Loucy (cell line): ENCODE results near the gene ALOX12B.
"Not testable (repeated sequence)": the region's sequence is repeated elsewhere in the genome, so short reads cannot be mapped to it uniquely, and the experiment has no call there.

Source experiments
- H2AFZ ChIP-seq: fragments of 200-600 bp; sonication (generic); 2 replicates; pipeline ENCODE4 v1.6.0; 2016; ENCODE audit warnings: antibody characterized with exemption, mild to moderate bottlenecking, low read length, moderate library complexity
- H3F3A ChIP-seq: fragments of 200-600 bp; 2 replicates; pipeline ENCODE4 v1.6.0; 2016; ENCODE audit warnings: antibody characterized with exemption, low read depth, mild to moderate bottlenecking
- H3K27me3 ChIP-seq: fragments of 200-600 bp; sonication (generic); 2 replicates; pipeline ENCODE4 v1.6.1; 2014; ENCODE audit warnings: low read length, mild to moderate bottlenecking; ENCODE audit not compliant: insufficient read depth, poor library complexity, severe bottlenecking
- H3K36me3 ChIP-seq: fragments of 200-600 bp; sonication (generic); 2 replicates; pipeline ENCODE4 v1.6.1; 2016; ENCODE audit warnings: low read length; ENCODE audit not compliant: insufficient read depth
- H3K4me1 ChIP-seq: fragments of 200-600 bp; sonication (generic); 2 replicates; pipeline ENCODE4 v1.5.1; 2014; ENCODE audit warnings: low read length, mild to moderate bottlenecking; ENCODE audit not compliant: insufficient read depth, poor library complexity, severe bottlenecking
- H3K4me2 ChIP-seq: fragments of 200-600 bp; sonication (generic); 2 replicates; pipeline ENCODE4 v1.6.0; 2014; ENCODE audit warnings: antibody characterized with exemption, low read length, low read depth, mild to moderate bottlenecking; ENCODE audit not compliant: poor library complexity, severe bottlenecking
- H3K4me3 ChIP-seq: fragments of 200-600 bp; sonication (generic); 2 replicates; pipeline ENCODE4 v1.5.1; 2014; ENCODE audit warnings: low read length, mild to moderate bottlenecking, mixed read lengths; ENCODE audit not compliant: poor library complexity, severe bottlenecking
- H3K79me2 ChIP-seq: fragments of 200-600 bp; sonication (generic); 2 replicates; pipeline ENCODE4 v1.6.1; 2014; ENCODE audit warnings: low read length; ENCODE audit not compliant: insufficient read depth
- H3K9ac ChIP-seq: fragments of 200-600 bp; sonication (generic); 2 replicates; pipeline ENCODE4 v1.6.0; 2014; ENCODE audit warnings: mild to moderate bottlenecking, low read depth, low read length, moderate library complexity; ENCODE audit not compliant: poor library complexity, severe bottlenecking
- H3K9me2 ChIP-seq: fragments of 200-600 bp; sonication (generic); replicated peaks from 2 replicates; pipeline ENCODE4 v1.6.1; 2016; ENCODE audit warnings: low read depth, low read length, mixed read lengths
- H3K9me3 ChIP-seq: fragments of 200-600 bp; sonication (generic); 2 replicates; pipeline ENCODE4 v1.6.1; 2014; ENCODE audit warnings: mild to moderate bottlenecking, antibody characterized with exemption, low read length, low read depth; ENCODE audit not compliant: insufficient read depth
- H4K20me1 ChIP-seq: fragments of 200-600 bp; sonication (generic); 2 replicates; pipeline ENCODE4 v1.6.0; 2014; ENCODE audit warnings: antibody characterized with exemption, low read length, mild to moderate bottlenecking; ENCODE audit not compliant: insufficient read depth, poor library complexity, severe bottlenecking
- CTCF ChIP-seq: fragments of 200-600 bp; sonication (generic); conservative IDR thresholded peaks from 2 replicates; pipeline ENCODE4 v1.5.1; 2014; ENCODE audit warnings: mild to moderate bottlenecking, antibody characterized with exemption, low read length
- EZH2phosphoT487 ChIP-seq: fragments of 200-600 bp; IDR thresholded peaks from 2 replicates; pipeline ENCODE4 v1.6.1; 2018; ENCODE audit warnings: antibody characterized with exemption, mild to moderate bottlenecking, moderate library complexity, borderline replicate concordance

The ALOX12B gene

GRCh38 chr17:8080208-8080798, 7.2 kb downstream of the ALOX12B start:
- Histone ChIP-seq H3K9ac (peak overlapping the region; percentile 57), H3K36me3 (no peaks in the 10 kb centered on the region), H3K9me3 (no peaks in the 10 kb centered on the region), H3K27me3 (no peaks in the 10 kb centered on the region), H3K4me3 (peak overlapping the region; percentile 71), H3K79me2 (no peaks in the 10 kb centered on the region), H3F3A (no peaks in the 10 kb centered on the region), H3K4me1 (peaks cover 5% of the 10 kb centered on the region), H4K20me1 (no peaks in the 10 kb centered on the region), H2AFZ (peak overlapping the region; percentile 96), H3K4me2 (peak overlapping the region; percentile 72), H3K9me2 (no peaks in the 10 kb centered on the region)
- TF ChIP-seq CTCF (0 out of 2 replicates have a peak, but pooled peaks have one; percentile 8), EZH2phosphoT487 (no peak)

- peaks cover under 1% of the 10 kb centered on the region for H3K27me3 ChIP-seq
Measured at GRCh38 chr17:8079291-8080207, 8.0 kb downstream of the ALOX12B start.

GRCh38 chr17:8077939-8078338, 9.6 kb downstream of the ALOX12B start:
- not testable (repeated sequence) for H3K9me2 ChIP-seq, H3F3A ChIP-seq, H4K20me1 ChIP-seq, H3K9ac ChIP-seq, H3K4me2 ChIP-seq, H3K9me3 ChIP-seq, H2AFZ ChIP-seq, H3K79me2 ChIP-seq, H3K27me3 ChIP-seq, H3K4me3 ChIP-seq, H3K36me3 ChIP-seq, H3K4me1 ChIP-seq

More at GRCh38 chr17:8079291-8080207, 8.0 kb downstream of the ALOX12B start:
- Histone ChIP-seq H3F3A (no peaks in the 10 kb centered on the region), H3K79me2 (no peaks in the 10 kb centered on the region), H3K9me2 (no peaks in the 10 kb centered on the region), H3K36me3 (no peaks in the 10 kb centered on the region), H2AFZ (peak overlapping the region; percentile 96), H3K4me2 (peak overlapping the region; percentile 72), H3K4me3 (peak overlapping the region; percentile 71), H3K4me1 (peaks cover 5% of the 10 kb centered on the region), H3K9me3 (no peaks in the 10 kb centered on the region), H4K20me1 (no peaks in the 10 kb centered on the region), H3K9ac (peak overlapping the region; percentile 57)
- TF ChIP-seq EZH2phosphoT487, result no peak
- TF ChIP-seq CTCF, result peak; percentile 73
